H1 (cell line): ENCODE data around the gene PGLYRP4. TPM values are rescaled to one million over a fixed set of nuclear protein-coding genes. Genes with fewer than 3 reads are reported as not detected.

Experiments
- CTCF ChIA-PET: fragments of 300-600 bp; sonication (Branson Sonifier 250); formaldehyde crosslinking; loops from one replicate; lab custom pipeline; 2021; ENCODE audit not compliant: partially characterized antibody; lab: Charles Lee
- POLR2A ChIA-PET: fragments of 300-600 bp; sonication (Branson Sonifier 250); formaldehyde crosslinking; loops from one replicate; lab custom pipeline; 2021; ENCODE audit warnings: inconsistent platforms; ENCODE audit not compliant: partially characterized antibody; lab: Charles Lee
- DNase-seq, 2 experiments: peaks; one replicate each; pipeline versions ENCODE4 v3.0.0 to v3.0.0-alpha.2; 2010 to 2022; ENCODE audit warnings: low spot score in 2 of 2, low read depth in 1 of 2, mixed read lengths in 1 of 2
- FAIRE-seq: peaks from 2 replicates; lab custom pipeline; 2011; peaks lifted over from hg19 to GRCh38; lab: Jason Lieb, UNC
- H2AFZ ChIP-seq: 2 replicates; pipeline ENCODE4 v1.8.1; 2012; ENCODE audit warnings: low read length, inconsistent platforms
- H2AK5ac ChIP-seq: 2 replicates; pipeline ENCODE4 v1.6.1; 2013; ENCODE audit warnings: low read depth, low read length
- H2BK120ac ChIP-seq: replicated peaks from 2 replicates; pipeline ENCODE3; 2013; ENCODE audit warnings: low read depth, low read length, inconsistent platforms
- H2BK12ac ChIP-seq: 2 replicates; pipeline ENCODE4 v1.6.1; 2013; ENCODE audit warnings: low read depth, low read length
- H2BK15ac ChIP-seq: 2 replicates; pipeline ENCODE4 v1.6.1; 2013; ENCODE audit warnings: low read length
- H2BK20ac ChIP-seq: 2 replicates; pipeline ENCODE4 v1.6.1; 2013; ENCODE audit warnings: low read length
- H2BK5ac ChIP-seq: 2 replicates; pipeline ENCODE4 v1.6.1; 2013; ENCODE audit warnings: low read depth, low read length
- H3K14ac ChIP-seq: 2 replicates; pipeline ENCODE4 v1.6.1; 2013; ENCODE audit warnings: inconsistent platforms; ENCODE audit not compliant: insufficient read length
- H3K18ac ChIP-seq: 2 replicates; pipeline ENCODE4 v1.6.1; 2013; ENCODE audit warnings: low read length; ENCODE audit errors: extremely low read depth
- H3K23ac ChIP-seq: 2 replicates; pipeline ENCODE4 v1.6.1; 2013; ENCODE audit warnings: inconsistent platforms; ENCODE audit not compliant: insufficient read length
- H3K23me2 ChIP-seq: 2 replicates; pipeline ENCODE4 v1.6.1; 2013; ENCODE audit warnings: low read depth, low read length
- H3K27ac ChIP-seq: 2 replicates; pipeline ENCODE4 v1.6.1; 2011; ENCODE audit warnings: low read depth, low read length, inconsistent platforms
- H3K27me3 ChIP-seq, 4 experiments: replicated peaks in 1 of 4; 1 replicate in 1 of 4; 2 replicates in 3 of 4; pipeline versions ENCODE4 v1.6.1 to v1.8.1; 2011 to 2013; ENCODE audit warnings: low read length in 3 of 4, mild to moderate bottlenecking in 3 of 4, inconsistent platforms in 2 of 4, mixed read lengths in 2 of 4, moderate library complexity in 1 of 4; ENCODE audit not compliant: control insufficient read depth in 3 of 4, insufficient read depth in 3 of 4; ENCODE audit errors: extremely low read depth in 1 of 4
- H3K36me3 ChIP-seq, 4 experiments: 2 replicates each; pipeline versions ENCODE4 v1.6.1 to v1.8.1; 2011 to 2013; ENCODE audit warnings: mild to moderate bottlenecking in 4 of 4, low read length in 3 of 4, moderate library complexity in 2 of 4, control low read depth in 1 of 4, inconsistent platforms in 1 of 4; ENCODE audit not compliant: insufficient read depth in 4 of 4, control insufficient read depth in 2 of 4
- H3K4ac ChIP-seq: replicated peaks from 2 replicates; pipeline ENCODE3; 2013; ENCODE audit warnings: low read length, low read depth, mixed read lengths, inconsistent platforms; ENCODE audit not compliant: insufficient read length
- H3K4me1 ChIP-seq, 4 experiments: replicated peaks in 1 of 4; 1 replicate in 1 of 4; 2 replicates in 3 of 4; pipeline versions ENCODE4 v1.6.1 to v1.8.1; 2011 to 2013; ENCODE audit warnings: low read length in 3 of 4, inconsistent platforms in 2 of 4, mixed read lengths in 1 of 4; ENCODE audit not compliant: insufficient read depth in 4 of 4, control insufficient read depth in 3 of 4
- H3K4me2 ChIP-seq, 2 experiments: 2 replicates each; pipeline versions ENCODE4 v1.6.1 to v1.8.1; 2011 to 2013; ENCODE audit warnings: low read depth in 2 of 2, low read length in 2 of 2, control low read depth in 1 of 2, inconsistent platforms in 1 of 2, mild to moderate bottlenecking in 1 of 2; ENCODE audit not compliant: insufficient read depth in 1 of 2
- H3K4me3 ChIP-seq, 4 experiments: fragments of 200-600, 300-600 bp in 1 of 4; sonication (generic), shearing (Covaris generic), sonication (Bioruptor Twin) in 1 of 4; 2 replicates each; pipeline versions ENCODE4 v1.5.1 to v1.8.1; 2011 to 2016; ENCODE audit warnings: low read length in 4 of 4, low read depth in 3 of 4, control low read depth in 2 of 4, inconsistent platforms in 2 of 4, mild to moderate bottlenecking in 2 of 4, mixed read lengths in 1 of 4, moderate library complexity in 1 of 4; ENCODE audit not compliant: insufficient read depth in 2 of 4; ENCODE audit errors: extremely low read depth in 1 of 4
- H3K56ac ChIP-seq: replicated peaks from 2 replicates; pipeline ENCODE3; 2013; ENCODE audit warnings: low read depth, mild to moderate bottlenecking, mixed read lengths, low read length, inconsistent platforms; ENCODE audit not compliant: insufficient read length
- H3K79me1 ChIP-seq: 2 replicates; pipeline ENCODE4 v1.6.1; 2013; ENCODE audit warnings: low read depth, low read length, control low read depth
- H3K79me2 ChIP-seq, 2 experiments: 2 replicates each; pipeline versions ENCODE4 v1.6.1 to v1.8.1; 2012 to 2013; ENCODE audit warnings: low read length in 2 of 2, mild to moderate bottlenecking in 2 of 2, inconsistent platforms in 1 of 2; ENCODE audit not compliant: insufficient read depth in 2 of 2, control insufficient read depth in 1 of 2
- H3K9ac ChIP-seq, 4 experiments: replicated peaks in 1 of 4; 1 replicate in 1 of 4; 2 replicates in 3 of 4; pipeline versions ENCODE4 v1.6.1 to v1.8.1; 2011 to 2013; ENCODE audit warnings: low read depth in 3 of 4, low read length in 3 of 4, control low read depth in 2 of 4, mild to moderate bottlenecking in 2 of 4, moderate library complexity in 2 of 4, inconsistent platforms in 1 of 4; ENCODE audit errors: extremely low read depth in 1 of 4
- H3K9me3 ChIP-seq, 2 experiments: 2 replicates each; pipeline versions ENCODE4 v1.6.1 to v1.8.1; 2012 to 2013; ENCODE audit warnings: mild to moderate bottlenecking in 2 of 2, moderate library complexity in 2 of 2, control low read depth in 1 of 2, inconsistent platforms in 1 of 2, low read depth in 1 of 2, low read length in 1 of 2, mixed read lengths in 1 of 2; ENCODE audit not compliant: insufficient read depth in 2 of 2
- H4K20me1 ChIP-seq, 2 experiments: replicated peaks in 1 of 2; 2 replicates each; pipeline versions ENCODE3 to v1.8.1; 2011 to 2013; ENCODE audit warnings: inconsistent platforms in 2 of 2, low read length in 2 of 2, mild to moderate bottlenecking in 1 of 2; ENCODE audit not compliant: insufficient read depth in 2 of 2, control insufficient read depth in 1 of 2
- H4K5ac ChIP-seq: 2 replicates; pipeline ENCODE4 v1.6.1; 2013; ENCODE audit warnings: low read length, low read depth, mixed read lengths, inconsistent platforms; ENCODE audit not compliant: insufficient read length
- H4K8ac ChIP-seq: 2 replicates; pipeline ENCODE4 v1.8.0; 2013; ENCODE audit warnings: mild to moderate bottlenecking, moderate library complexity, low read length, inconsistent platforms; ENCODE audit not compliant: insufficient read depth; ENCODE audit errors: extremely low read depth
- H4K91ac ChIP-seq: replicated peaks from 2 replicates; pipeline ENCODE3; 2013; ENCODE audit warnings: low read length, mixed read lengths, inconsistent platforms; ENCODE audit not compliant: insufficient read length
- JUND ChIP-seq: IDR thresholded peaks from 2 replicates; pipeline ENCODE4 v1.6.1; 2011; ENCODE audit warnings: mild to moderate bottlenecking, improper control_type of control experiment, low read length
- SP1 ChIP-seq: IDR thresholded peaks from 2 replicates; pipeline ENCODE4 v1.6.1; 2011; ENCODE audit warnings: low read depth, low read length
- ZNF274 ChIP-seq: IDR thresholded peaks from 2 replicates; pipeline ENCODE4 v1.7.0; 2012; ENCODE audit warnings: low read length, borderline replicate concordance; ENCODE audit errors: extremely low read depth
- WGBS, 2 experiments: shearing (Covaris generic) in 1 of 2; methylation state at CpG; one replicate each; pipeline versions ENCODE4 v1.1.6 to v1.1.7; 2013 to 2015; ENCODE audit warnings: low lambda C conversion rate in 2 of 2, mixed read lengths in 2 of 2, inconsistent platforms in 1 of 2, low coverage in 1 of 2, missing lambda C conversion rate in 1 of 2; ENCODE audit not compliant: insufficient replicate concordance in 2 of 2, insufficient coverage in 1 of 2, insufficient read length in 1 of 2; ENCODE audit errors: extremely low coverage in 1 of 2, missing lambda C conversion rate in 1 of 2; 5-methylcytosine and 5-hydroxymethylcytosine counted together
- polyA plus RNA-seq, 7 experiments: library from polyadenylated mRNA; depleted of rRNA in 3 of 7; stranded (reverse) in 5 of 7; unstranded in 2 of 7; fragments of >200 nt in 5 of 7; fragments of 200-250 nt in 2 of 7; gene quantifications; 1 replicate in 5 of 7; 2 replicates in 1 of 7; 4 replicates in 1 of 7; pipeline versions ENCODE4 v1.2.1 to v1.2.3, GENCODE V29; 2011 to 2013; ENCODE audit warnings: missing spikeins in 2 of 7, mixed read lengths in 2 of 7
- total RNA-seq: library from RNA; stranded (reverse); fragmentation: NEBNext Ultra II Directional; extraction: Animal tissue kit (Norgen Biotek cat#: 25700); gene quantifications from 2 replicates; pipeline ENCODE4 v1.2.1, GENCODE V29; 2021

PGLYRP4 gene
- total and polyA plus RNA-seq, 2 of the 8 experiments (the other 6 are each of a cell fraction or from before 2014, with no cell fraction given), result not detected

DNA sequence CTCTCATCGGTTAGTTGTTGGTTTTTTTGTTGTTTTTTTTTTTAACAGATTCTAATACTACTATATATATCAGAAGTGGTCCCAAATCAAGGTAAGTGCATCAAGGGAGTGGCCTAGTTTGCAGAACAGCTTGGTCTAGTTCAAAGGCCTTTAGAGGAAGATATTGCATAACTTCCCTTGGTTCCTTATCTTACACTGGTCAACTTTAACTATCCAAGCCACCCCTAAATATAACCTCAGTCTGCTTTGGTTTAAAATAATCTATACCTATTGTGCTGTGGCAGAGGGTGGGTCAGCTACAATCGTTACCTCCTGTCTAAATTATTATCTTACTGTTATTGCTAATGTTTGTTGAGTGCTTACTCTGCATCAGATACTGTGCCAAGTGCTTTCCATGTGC lies 19.9 kb upstream of the PGLYRP4 start:
- H2AK5ac ChIP-seq, result no peak overlapping the region
- H3K18ac ChIP-seq, result no peak overlapping the region
- H3K9ac ChIP-seq, result no peak overlapping the region
- DNase-seq (no peak), FAIRE-seq (no peak)
- H3K4me3 ChIP-seq, result no peak overlapping the region
- no peaks in the 10 kb centered on the region for H3K9me3 ChIP-seq
- H4K20me1 ChIP-seq, result no peaks in the 10 kb centered on the region
- no peaks in the 10 kb centered on the region for H3K27me3 ChIP-seq
- H2BK12ac ChIP-seq, result no peak overlapping the region
- no peak overlapping the region for H2AFZ ChIP-seq
- H3K4ac ChIP-seq, result no peak overlapping the region
- no peaks in the 10 kb centered on the region for H3K79me1 ChIP-seq
- no peak overlapping the region for H3K27ac ChIP-seq
- CTCF ChIA-PET, result interaction anchor here (3.0 to 4.1 kb wide), 2 partner anchors 13 to 15 kb away, joined by 12 to 19 read pairs; no protein-coding TSS in a partner anchor
- no peak overlapping the region for H4K91ac ChIP-seq
- H4K8ac ChIP-seq, result no peak overlapping the region
- H2BK15ac ChIP-seq, result no peak overlapping the region
- H3K79me2 ChIP-seq, result no peaks in the 10 kb centered on the region
- H2BK5ac ChIP-seq, result no peak overlapping the region
- no peak overlapping the region for H3K56ac ChIP-seq
- 88% methylated on average over 2 of the region's 2 CpGs; no CpG with 5 or more reads in 1 of the 2 experiments for WGBS, 2 experiments
- no peak for TF ChIP-seq ZNF274
- TF ChIP-seq JUND, result no peak
- no peak for TF ChIP-seq SP1
- H4K5ac ChIP-seq, result no peak overlapping the region
- no peak overlapping the region for H3K4me2 ChIP-seq
- no peak overlapping the region for H3K14ac ChIP-seq
- no peaks in the 10 kb centered on the region for H3K4me1 ChIP-seq
- H3K23ac ChIP-seq, result no peak overlapping the region
- no peak overlapping the region for H2BK20ac ChIP-seq
- H3K23me2 ChIP-seq, result no peaks in the 10 kb centered on the region
- POLR2A ChIA-PET, result interaction anchor here (1.3 kb wide), 1 partner anchor 23 kb away, joined by 3 read pairs; the partner anchor contains the start of gene S100A8
- no peaks in the 10 kb centered on the region for H3K36me3 ChIP-seq
- H2BK120ac ChIP-seq, result no peak overlapping the region
